Hepatocyte (in vitro differentiated cells): ENCODE results near the gene SPTAN1. TPM values are rescaled to one million over a fixed set of nuclear protein-coding genes. Genes with fewer than 3 reads are reported as not detected.

Experiments used
- DNase-seq: peaks from one replicate; pipeline ENCODE4 v3.0.0-alpha.2; 2016; ENCODE audit warnings: low spot score
- H2AFZ ChIP-seq: fragments of 200-600 bp; sonication (generic); 2 replicates; pipeline ENCODE4 v1.6.0; 2016; ENCODE audit warnings: antibody characterized with exemption, mild to moderate bottlenecking
- H3K27ac ChIP-seq: fragments of 200-600 bp; sonication (generic); 2 replicates; pipeline ENCODE4 v1.5.1; 2016; ENCODE audit warnings: mild to moderate bottlenecking
- H3K27me3 ChIP-seq: fragments of 200-600 bp; sonication (generic); 2 replicates; pipeline ENCODE4 v1.6.1; 2016
- H3K36me3 ChIP-seq: fragments of 200-600 bp; sonication (generic); replicated peaks from 2 replicates; pipeline ENCODE4 v1.5.1; 2016; ENCODE audit warnings: low read depth; ENCODE audit not compliant: insufficient read depth
- H3K4me1 ChIP-seq: fragments of 200-600 bp; sonication (generic); 2 replicates; pipeline ENCODE4 v1.5.1; 2016; ENCODE audit warnings: mild to moderate bottlenecking, moderate library complexity; ENCODE audit not compliant: insufficient read depth
- H3K4me2 ChIP-seq: fragments of 200-600 bp; sonication (generic); 2 replicates; pipeline ENCODE4 v1.6.0; 2016
- H3K4me3 ChIP-seq: fragments of 200-600 bp; sonication (generic); 2 replicates; pipeline ENCODE4 v1.5.1; 2016; ENCODE audit warnings: mild to moderate bottlenecking
- H3K79me2 ChIP-seq: fragments of 200-600 bp; sonication (generic); 2 replicates; pipeline ENCODE4 v1.6.0; 2017; ENCODE audit warnings: mild to moderate bottlenecking
- H3K9me2 ChIP-seq: fragments of 200-600 bp; sonication (generic); replicated peaks from 2 replicates; pipeline ENCODE4 v1.6.0; 2017; ENCODE audit warnings: mild to moderate bottlenecking; ENCODE audit not compliant: insufficient read depth
- H3K9me3 ChIP-seq: fragments of 200-600 bp; sonication (generic); 2 replicates; pipeline ENCODE4 v1.5.1; 2016; ENCODE audit warnings: low read depth, mild to moderate bottlenecking
- H4K20me1 ChIP-seq: fragments of 200-600 bp; sonication (generic); 2 replicates; pipeline ENCODE4 v1.6.0; 2016; ENCODE audit warnings: mild to moderate bottlenecking; ENCODE audit not compliant: insufficient read depth, poor library complexity, severe bottlenecking
- CTCF ChIP-seq: fragments of 200-600 bp; sonication (generic); IDR thresholded peaks from 2 replicates; pipeline ENCODE4 v1.5.1; 2016; ENCODE audit warnings: antibody characterized with exemption, mild to moderate bottlenecking; ENCODE audit not compliant: poor library complexity
- EZH2 ChIP-seq: fragments of 200-600 bp; sonication (generic); IDR thresholded peaks from 2 replicates; pipeline ENCODE4 v1.6.1; 2016; ENCODE audit warnings: antibody characterized with exemption, mild to moderate bottlenecking, borderline replicate concordance
- EZH2phosphoT487 ChIP-seq: fragments of 200-600 bp; sonication (generic); IDR thresholded peaks from one replicate; pipeline ENCODE4 v1.6.1; 2018; ENCODE audit warnings: antibody characterized with exemption, mild to moderate bottlenecking, low read depth, moderate library complexity; ENCODE audit not compliant: unreplicated experiment, severe bottlenecking
- WGBS: methylation state at CpG from one replicate; pipeline ENCODE4 v1.1.6; 2016; ENCODE audit warnings: low lambda C conversion rate; ENCODE audit errors: missing lambda C conversion rate; 5-methylcytosine and 5-hydroxymethylcytosine counted together
- polyA plus RNA-seq: library from polyadenylated mRNA; unstranded; fragments of >200 nt; fragmentation: Nextera tagmentation; extraction: Ambion mirVana; gene quantifications from 2 replicates; pipeline ENCODE4 v1.2.1, GENCODE V29; 2016
- total RNA-seq: library from RNA; depleted of rRNA; stranded (reverse); fragments of >200 nt; gene quantifications from 2 replicates; pipeline ENCODE4 v1.2.3, GENCODE V29; 2014

SPTAN1 gene
- total and polyA plus RNA-seq, 2 experiments from 2014 or later: 123 to 184 TPM

GRCh38 chr9:128626181-128626580 lies 73.8 kb downstream of the SPTAN1 start:
- H4K20me1 ChIP-seq: no peaks in the 10 kb centered on the region
- no peaks in the 10 kb centered on the region for H3K4me1 ChIP-seq
- TF ChIP-seq EZH2phosphoT487 (no peak), CTCF (no peak)
- no peaks in the 10 kb centered on the region for H3K27me3 ChIP-seq
- no peak overlapping the region for H3K4me3 ChIP-seq
- no peak overlapping the region for H3K27ac ChIP-seq
- 90% methylated on average over 16 of the region's 16 CpGs for WGBS
- no peaks in the 10 kb centered on the region for H3K79me2 ChIP-seq
- no peak overlapping the region for H3K4me2 ChIP-seq
- no peak overlapping the region for H2AFZ ChIP-seq
- no peaks in the 10 kb centered on the region for H3K9me3 ChIP-seq
- no peak for DNase-seq
- H3K36me3 ChIP-seq: no peaks in the 10 kb centered on the region
- H3K9me2 ChIP-seq: no peaks in the 10 kb centered on the region

- H4K20me1 ChIP-seq: no peaks in the 10 kb centered on the region
- WGBS: 97% methylated on average over 15 of the region's 15 CpGs
- H3K36me3 ChIP-seq: no peaks in the 10 kb centered on the region
Measured at GRCh38 chr9:128627127-128627715, 74.8 kb downstream of the SPTAN1 start.

GRCh38 chr9:128627906-128628305 lies 75.5 kb downstream of the SPTAN1 start:
- Histone ChIP-seq H3K9me3 (no peaks in the 10 kb centered on the region), H3K9me2 (no peaks in the 10 kb centered on the region), H3K79me2 (no peaks in the 10 kb centered on the region), H2AFZ (no peak overlapping the region), H3K4me2 (no peak overlapping the region), H4K20me1 (no peaks in the 10 kb centered on the region), H3K27me3 (no peaks in the 10 kb centered on the region), H3K4me1 (no peaks in the 10 kb centered on the region), H3K27ac (no peak overlapping the region), H3K36me3 (no peaks in the 10 kb centered on the region), H3K4me3 (no peak overlapping the region)
- 90% methylated on average over 13 of the region's 13 CpGs for WGBS
- TF ChIP-seq EZH2phosphoT487: no peak
- no peak for TF ChIP-seq CTCF
- TF ChIP-seq EZH2: no peak
- DNase-seq: no peak

More at GRCh38 chr9:128627127-128627715, 74.8 kb downstream of the SPTAN1 start:
- no peak overlapping the region for H3K4me2 ChIP-seq
- H3K27ac ChIP-seq: no peak overlapping the region
- no peak for TF ChIP-seq EZH2phosphoT487
- no peak for TF ChIP-seq CTCF
- TF ChIP-seq EZH2: no peak
- no peaks in the 10 kb centered on the region for H3K4me1 ChIP-seq
- H3K79me2 ChIP-seq: no peaks in the 10 kb centered on the region
- H3K27me3 ChIP-seq: no peaks in the 10 kb centered on the region
- no peaks in the 10 kb centered on the region for H3K9me3 ChIP-seq
- H3K4me3 ChIP-seq: no peak overlapping the region
- no peak for DNase-seq
- H2AFZ ChIP-seq: no peak overlapping the region
- no peaks in the 10 kb centered on the region for H3K9me2 ChIP-seq

GRCh38 chr9:128628471-128629048 lies 76.2 kb downstream of the SPTAN1 start:
- Histone ChIP-seq H3K4me1 (no peaks in the 10 kb centered on the region), H4K20me1 (no peaks in the 10 kb centered on the region), H3K4me2 (no peak overlapping the region), H3K27me3 (no peaks in the 10 kb centered on the region), H3K9me3 (no peaks in the 10 kb centered on the region), H3K27ac (no peak overlapping the region), H3K36me3 (no peaks in the 10 kb centered on the region), H3K4me3 (no peak overlapping the region), H3K79me2 (no peaks in the 10 kb centered on the region), H2AFZ (no peak overlapping the region), H3K9me2 (no peaks in the 10 kb centered on the region)
- 82% methylated on average over 17 of the region's 17 CpGs for WGBS
- DNase-seq: no peak
- TF ChIP-seq CTCF (no peak), EZH2 (no peak)
